NCI-H1105 treated with DMSO at 0.1 percent for 48 hours (cell line): ENCODE measurements around the gene PTTG1IP.

Source experiments
- DNase-seq: peaks from one replicate; lab custom pipeline; 2025; lab: John Stamatoyannopoulos, UW

Gene PTTG1IP

DNA sequence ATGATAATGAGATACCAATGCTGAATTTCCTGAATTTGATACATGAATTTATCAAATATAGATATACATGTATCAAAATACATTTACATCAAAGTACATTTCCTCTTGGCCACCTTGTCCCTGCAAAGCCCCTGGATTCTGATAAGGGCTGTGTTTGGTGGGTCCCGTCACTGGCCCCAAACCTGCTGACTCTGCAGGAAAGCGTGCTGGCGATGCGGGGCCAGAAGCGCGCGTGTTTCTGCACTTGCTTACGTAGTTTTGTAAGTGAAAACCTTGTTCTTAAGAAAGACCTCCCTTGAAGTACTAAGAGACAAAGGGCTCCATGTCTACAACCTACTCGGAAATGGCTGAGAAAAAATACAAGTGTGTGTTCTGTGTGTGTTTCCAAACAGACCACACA is 36.2 kb upstream of the PTTG1IP start:
- DNase-seq = no peak

DNA sequence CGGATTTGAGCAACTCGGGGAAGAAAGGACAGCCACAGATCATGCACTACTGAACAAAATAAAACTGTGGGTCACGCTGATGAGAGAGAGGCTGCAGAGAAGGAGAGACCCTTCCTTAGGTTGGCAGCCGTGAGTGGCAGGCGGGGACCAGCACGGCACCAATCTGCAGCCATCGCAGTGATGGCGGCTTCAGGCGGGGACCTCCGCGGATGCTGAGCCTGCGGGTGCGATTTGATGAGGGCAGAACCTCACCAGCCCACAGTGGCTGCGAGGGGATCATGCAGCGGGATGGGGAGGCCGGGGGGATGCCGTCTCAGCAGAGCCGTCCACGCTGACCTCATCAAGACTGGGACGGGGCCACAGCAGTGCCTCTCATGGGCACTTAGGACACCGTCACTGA is 35.4 kb upstream of the PTTG1IP start:
- DNase-seq = no peak

DNA sequence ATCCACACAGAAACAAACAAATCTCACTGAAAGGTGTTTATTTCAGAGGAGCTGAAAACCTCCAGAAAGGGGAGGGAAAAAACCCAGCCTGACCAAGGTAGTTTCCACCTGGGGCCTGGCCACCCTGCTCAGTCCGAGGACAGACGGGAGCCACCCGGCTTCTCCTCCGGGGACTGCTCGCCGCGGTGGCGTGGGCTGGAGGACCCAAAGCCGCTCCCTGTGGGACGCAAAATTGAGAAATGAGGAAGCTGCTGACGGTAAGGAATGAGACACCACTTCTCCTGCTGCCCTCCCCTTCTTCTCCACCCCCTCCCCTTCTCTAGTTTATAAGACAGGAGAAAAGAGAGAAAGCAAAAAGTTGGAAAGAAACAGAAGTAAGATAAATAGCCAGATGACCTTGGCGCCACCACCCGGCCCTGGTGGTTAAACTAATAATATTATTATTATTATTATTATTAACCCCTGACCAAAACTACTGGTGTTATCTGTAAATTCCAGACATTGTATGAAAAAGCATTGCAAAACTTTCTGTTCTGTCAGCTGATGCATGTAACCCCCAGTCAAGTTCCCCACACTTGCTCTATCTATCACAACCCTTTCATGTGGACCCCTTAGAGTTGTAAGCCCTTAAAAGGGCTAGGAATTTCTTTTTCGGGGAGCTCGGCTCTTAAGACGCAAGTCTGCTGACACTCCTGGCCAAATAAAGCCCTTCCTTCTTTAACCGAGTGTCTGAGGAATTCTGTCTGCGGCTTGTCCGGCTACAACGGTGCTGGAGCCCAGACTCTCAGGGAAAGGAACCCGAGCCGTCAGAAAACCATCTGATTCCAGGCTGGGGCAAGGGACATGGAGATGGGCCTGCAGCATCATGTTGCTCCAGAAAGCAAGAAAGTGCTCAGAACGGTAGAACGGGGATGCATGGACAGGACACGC is 34.7 kb upstream of the PTTG1IP start:
- DNase-seq = no peak

DNA sequence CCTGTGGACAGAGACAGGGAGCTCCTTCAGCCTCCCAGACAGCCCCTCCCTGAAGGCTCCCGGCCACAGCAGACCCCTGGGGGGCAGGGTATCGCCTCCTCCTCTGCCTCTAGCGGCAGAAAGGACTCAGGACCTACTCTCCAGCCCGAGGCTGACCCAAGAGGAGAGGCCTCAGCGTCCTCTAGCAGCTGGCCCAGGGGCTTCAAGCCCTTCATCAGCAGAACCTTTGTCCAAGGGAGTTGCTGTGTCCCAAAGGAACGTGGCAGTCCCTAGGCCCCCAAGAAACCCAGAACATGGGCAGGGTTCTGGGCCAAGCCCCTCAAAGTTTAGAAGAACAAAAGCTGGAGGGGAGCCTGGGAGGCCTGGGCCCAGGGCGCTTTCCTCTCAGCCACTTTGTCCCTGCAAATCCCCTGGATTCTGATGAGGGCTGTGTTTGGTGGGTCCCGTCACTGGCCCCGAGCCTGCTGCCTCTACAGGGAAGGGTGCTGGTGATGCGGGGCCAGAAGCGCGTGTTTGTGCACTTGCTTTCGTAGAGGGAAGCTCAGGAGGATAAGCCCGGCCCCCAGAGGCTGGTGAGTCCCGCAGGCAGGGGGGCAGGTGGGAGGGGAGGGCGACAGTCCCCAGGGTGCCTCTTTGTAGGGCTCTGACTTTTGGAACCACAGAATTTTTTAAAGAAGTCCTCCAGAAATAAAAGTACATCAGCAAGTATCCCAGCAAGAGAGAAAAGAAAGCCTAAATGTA is 33.9 kb upstream of the PTTG1IP start:
- no peak for DNase-seq

DNA sequence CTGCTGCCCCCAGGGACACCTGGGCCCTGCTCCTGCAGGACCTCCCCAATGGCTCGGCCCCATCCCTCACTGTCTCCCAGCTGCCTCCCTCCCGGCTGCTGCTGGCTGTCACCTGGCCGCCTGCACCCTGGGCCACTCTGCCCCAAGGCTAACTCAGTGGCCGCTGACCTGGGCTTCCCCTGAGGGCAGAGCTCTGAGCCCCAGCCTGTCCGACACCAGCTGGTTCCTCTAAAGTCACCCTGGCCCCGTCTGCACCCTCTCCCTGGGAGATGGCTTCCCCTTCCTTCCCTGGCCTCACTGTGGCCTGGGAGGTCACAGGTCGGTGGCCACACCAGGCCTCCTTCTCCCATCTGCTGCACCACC is 32.2 kb upstream of the PTTG1IP start:
- no peak for DNase-seq

DNA sequence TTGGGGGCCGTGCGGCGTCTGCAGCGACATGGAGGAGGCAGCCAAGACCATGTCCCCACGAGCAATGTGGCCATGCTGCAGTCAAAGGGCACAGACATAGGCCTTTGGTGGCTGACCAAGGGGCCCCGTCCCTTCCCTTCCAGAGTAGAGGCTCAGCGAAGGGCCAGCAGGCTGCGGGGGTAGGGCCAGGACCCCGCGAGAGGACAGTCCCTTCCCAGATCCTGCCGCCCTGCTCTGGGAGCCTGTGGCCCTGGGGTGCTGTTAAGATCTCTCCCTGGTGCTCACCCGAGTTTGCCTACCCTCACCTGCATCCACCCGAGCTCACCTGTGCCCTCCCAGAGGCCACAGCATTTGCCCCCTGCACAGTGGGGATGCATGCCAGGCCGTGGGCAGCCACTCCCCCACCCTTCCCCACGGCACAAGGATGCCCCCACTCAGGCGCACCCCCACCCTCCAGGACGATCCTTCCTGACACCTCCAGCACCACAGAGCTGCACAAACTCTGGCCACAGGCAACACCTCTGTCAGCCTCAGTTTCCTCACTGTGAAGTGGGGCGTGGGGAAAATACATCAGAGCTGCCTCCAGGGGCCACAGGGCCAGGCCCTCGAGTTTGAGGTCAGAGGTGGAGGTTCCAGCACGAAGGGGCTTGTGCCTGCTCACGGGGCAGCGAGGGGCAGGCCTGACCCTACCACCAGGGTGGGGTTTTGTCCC is 31.7 kb upstream of the PTTG1IP start:
- DNase-seq = no peak

DNA sequence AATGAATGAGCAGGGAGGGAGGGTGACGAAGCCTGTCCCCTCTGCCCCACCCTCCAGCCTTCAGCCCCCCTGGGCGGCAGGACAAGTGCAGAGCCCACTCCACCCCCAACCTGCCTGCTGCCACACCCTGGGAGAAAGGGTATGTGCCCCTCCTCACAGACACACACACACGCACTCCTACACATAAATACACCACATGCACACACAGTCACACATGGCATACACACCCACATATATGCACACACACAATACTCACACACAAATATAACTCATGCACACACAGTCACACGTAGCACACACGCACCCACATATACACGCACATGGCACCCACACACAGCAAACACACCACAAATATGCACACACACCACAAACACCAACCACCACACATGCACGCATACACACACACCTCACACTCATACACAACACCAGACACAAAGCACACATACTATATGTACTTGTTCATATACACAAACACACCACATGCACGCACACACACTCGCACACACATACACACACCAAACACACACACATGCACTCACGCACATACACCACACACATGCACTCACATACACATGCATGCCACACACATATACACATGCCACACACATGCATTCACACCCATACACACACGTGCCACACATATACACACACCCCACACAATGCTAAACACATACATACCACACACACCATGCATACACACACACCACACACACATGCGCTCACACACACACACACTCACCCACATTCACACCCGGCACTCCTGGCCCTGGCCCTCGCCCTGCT is 30.8 kb upstream of the PTTG1IP start:
- no peak for DNase-seq

DNA sequence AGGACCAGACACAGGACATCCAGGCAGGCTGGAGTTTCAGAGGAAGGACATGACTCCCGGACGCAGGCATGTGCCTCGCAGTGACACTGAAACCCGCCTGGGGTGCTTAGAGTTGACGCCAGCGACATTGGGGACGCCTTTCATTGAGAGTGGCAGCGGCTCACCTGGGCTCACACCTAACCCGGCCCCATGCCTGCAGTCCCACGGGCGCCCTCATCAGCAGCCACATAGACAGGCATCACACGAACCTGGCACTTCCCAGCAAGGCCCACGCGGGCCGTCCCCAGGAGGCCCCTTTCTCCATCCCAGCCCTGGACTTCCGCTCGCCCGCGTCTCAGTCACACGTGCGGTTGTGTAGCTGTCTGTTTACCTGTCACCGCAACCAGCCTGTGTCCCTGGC is 30.2 kb upstream of the PTTG1IP start:
- DNase-seq = no peak

DNA sequence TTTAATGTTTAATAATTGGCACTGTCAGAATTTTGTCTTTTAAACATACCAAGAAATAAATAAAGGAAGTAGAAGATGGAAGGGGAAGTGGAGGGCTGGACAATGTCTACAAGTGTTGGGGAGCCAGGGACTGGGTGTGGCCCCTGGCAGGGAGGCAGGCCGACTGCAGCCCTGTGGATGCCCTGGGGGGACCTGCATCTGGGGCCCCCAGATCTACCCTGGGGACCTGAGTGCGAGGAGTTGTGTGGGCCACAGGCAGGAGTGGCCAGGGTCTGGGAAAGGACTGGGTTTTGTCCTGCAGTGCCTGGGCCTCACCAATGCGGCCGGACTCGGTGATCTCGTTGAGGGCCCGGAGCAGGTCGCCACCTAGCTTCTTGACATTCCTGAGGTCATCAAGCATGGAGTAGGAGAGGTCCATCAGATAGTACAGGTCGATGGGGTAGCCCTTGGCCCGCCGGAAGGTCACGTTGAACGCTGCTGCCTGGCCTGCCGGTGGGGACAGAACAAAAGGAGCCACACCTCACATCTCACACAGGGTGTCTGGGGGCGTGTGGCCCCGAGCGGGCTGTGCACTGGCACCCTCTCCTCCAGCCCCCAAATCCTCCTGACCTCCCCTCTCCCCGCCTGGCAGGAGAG is 29.7 kb upstream of the PTTG1IP start:
- no peak for DNase-seq

DNA sequence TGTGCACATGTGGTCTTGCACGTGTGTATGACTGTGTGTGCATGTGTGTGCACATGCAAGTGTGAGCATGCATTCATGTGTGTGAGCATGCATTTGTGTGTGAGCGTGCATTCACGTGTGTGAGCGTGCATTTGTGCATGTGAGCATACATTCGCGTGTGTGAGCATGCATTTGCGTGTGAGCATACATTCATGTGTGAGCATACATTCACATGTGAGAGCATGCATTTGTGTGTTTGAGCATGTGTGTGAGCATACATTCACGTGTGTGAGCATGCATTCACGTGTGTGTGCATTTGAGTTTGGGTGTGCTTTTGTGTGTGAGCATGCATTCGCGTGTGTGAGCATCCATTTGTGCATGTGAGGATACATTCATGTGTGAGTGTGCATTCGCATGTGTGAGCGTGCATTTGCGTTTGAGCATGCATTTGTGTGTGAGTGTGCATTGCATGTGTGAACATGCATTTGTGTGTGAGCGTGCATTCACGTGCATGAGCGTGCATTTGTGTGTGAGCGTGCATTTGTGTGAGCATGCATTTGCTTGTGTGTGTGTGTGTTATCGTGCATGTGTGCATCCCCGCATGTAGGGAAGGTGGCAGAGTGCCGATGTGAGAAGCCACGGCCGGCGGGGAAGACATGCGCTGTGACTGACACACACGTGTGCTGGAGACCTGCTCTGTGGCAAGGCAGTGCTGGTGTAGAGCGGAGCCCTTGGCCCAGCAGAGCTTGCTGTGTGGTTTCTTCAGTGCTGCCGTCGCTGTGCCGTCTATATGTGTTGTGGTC is 29.0 kb upstream of the PTTG1IP start:
- no peak for DNase-seq

DNA sequence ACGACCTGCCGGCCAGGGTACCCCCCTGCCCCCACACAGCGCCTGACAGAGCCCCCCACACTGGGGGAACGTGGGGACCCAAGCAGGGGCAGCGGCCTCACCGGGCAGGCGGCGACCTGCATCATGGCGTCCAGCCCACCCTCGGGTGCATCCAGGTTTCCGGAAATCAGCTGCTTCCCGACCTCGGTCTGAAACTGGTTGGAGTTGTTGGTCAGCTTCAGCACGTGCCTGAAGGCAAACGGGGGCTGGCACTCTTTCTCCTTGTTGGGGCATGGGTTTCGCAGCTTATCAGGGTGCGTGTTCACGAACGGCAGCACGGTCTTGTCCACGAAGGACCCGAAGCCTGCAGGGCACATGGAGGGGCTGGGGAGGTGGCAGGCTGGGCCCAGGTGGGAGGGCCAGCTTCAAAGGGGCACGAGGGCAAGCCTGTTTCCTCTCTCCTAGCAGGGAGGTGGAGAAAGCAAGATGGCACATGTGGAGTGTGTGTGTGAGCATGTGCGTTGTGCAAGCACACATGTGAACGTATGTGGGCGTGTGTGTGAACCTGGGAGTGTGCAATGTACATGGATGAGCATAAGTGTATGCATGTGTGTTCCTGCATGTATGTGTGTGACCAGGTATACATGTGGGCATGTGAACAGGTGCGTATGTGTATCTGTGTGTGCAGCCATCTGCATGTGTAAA is 28.0 kb upstream of the PTTG1IP start:
- no peak for DNase-seq

DNA sequence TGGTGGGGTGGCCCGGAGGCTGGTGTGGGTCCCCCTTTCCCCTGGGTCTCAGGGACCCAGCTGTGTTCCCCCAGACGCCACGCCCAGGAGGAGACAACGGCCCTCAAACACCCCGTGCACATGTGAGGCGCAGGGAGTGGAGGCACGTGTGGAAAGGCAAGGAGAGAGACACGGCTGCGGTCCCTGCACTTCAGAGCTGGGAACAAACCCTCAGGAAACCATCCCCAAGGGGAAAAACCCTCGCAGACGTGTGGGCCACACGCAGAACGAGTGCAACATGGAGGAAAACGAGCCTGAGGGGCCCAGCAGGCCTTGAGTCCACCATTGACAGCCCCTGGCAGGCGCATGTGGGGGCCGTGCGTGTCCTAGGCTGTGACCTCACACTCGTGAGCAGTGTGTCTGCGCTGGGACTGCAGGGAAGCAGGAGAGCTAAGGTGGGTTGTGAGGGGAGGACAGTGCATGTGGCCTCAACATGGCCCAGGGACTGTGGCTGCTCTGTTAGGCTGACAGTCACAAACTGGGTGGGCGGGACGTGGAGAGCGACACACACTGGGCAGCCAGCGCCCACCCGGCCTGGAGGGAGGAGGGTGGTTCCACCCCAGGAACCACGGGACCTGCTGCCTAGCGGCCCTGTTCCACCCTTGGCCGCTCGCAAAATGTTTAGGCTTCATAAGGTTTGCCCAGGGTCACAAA is 27.2 kb upstream of the PTTG1IP start:
- no peak for DNase-seq

DNA sequence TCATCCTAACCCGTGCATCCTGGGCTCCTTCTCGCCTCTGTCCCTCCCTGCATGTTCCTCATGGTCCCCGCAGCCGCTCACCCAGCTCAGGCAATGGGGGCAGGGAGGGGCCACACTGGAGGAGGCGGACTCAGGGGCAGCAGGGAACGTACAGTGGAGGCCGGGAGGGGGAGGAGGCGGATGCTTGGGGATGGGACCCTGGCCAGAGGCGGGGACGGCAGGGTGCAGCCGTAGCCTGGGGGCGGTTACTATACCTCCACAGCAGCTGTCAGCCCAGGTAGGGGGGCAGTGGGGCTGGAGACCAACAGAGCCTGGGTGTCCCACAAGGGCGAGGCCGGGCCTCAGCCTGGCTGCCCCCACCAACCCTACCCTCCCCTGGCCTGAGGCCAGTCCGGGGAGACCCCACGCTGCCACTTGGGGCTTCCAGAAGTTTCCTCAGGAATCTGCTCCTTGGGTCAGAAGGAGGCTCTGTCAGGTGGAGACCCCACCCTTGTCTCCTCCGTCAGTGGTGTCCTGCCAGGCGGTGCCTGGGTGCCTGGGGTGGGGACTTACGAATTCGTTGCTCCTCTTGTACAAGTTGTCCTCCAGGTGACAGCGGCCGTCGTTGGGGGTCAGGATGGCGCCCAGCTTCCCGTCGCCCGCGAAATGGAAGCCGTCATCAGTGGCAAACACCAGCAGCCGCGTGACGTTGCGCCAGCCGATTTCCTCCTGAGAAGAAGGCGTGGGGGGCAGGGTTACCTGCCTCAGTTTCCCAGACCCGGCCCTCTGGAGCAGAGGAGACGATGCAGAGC is 26.5 kb upstream of the PTTG1IP start:
- DNase-seq = no peak

DNA sequence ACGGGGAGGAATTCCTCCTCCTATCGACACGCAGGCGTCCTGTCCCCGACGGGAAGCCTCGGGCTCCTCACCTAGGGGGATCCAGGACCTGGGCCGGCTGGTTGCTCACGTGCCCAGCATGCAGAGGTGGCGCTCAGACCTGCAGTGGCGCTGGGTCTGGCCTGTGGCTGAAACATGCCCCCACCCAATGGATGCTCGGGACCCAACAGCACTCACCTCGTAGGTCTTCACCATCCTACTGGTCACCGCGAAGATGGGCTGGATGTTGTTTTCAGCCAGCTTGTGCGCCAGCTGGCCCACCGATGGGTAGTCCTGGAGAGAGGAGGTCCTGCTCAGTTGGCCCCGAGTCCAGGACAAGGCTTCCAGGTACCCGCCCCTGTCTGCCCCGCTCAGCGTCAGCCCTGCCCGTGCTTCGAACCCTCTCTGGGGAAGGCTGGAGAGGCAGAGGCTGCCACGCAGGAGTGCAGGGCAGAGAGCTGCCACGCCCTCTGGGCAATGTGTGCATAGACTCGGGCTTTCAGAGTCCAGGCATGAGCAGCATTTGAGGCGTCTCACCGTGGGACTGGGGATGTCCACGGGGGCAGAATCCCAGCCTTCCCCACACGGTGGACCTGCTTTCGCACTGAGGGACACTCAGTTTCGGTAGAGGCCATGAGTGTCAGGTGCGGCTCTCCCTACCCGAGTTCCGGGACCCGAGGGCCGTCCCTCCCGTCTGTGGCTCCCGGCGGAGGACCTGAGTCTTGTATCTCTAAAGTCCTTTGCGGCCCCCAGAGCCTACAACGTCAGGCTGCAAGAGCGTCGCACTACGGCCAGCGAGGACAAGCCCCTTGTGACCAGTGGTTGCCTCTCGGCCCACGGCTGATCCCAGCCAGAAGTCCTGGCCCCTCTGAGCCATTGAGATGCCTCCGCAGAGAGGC is 25.6 kb upstream of the PTTG1IP start:
- no peak for DNase-seq

DNA sequence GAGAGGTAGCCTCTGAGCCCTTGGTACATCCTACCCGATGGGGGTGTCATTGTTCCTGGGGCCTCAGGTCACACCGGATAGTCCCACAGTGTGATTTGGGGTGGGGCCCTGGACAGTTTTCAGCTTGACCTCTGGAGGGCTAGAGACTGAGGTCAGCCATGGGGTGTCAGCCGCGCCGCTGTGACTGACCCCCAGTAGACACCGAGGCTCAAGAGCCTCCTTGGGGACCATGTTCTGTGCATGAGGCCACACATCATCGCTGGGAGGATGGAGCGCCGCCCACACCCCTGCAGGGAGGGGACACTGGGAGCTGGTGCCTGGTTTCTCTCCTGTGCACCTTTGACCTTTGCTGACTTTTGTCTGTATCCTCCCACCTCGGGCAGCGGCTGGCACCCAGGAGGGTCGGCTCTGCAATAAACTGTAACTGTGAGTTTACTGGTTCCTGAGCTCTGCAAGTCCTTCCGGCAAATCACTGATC is 24.6 kb upstream of the PTTG1IP start:
- DNase-seq = no peak

DNA sequence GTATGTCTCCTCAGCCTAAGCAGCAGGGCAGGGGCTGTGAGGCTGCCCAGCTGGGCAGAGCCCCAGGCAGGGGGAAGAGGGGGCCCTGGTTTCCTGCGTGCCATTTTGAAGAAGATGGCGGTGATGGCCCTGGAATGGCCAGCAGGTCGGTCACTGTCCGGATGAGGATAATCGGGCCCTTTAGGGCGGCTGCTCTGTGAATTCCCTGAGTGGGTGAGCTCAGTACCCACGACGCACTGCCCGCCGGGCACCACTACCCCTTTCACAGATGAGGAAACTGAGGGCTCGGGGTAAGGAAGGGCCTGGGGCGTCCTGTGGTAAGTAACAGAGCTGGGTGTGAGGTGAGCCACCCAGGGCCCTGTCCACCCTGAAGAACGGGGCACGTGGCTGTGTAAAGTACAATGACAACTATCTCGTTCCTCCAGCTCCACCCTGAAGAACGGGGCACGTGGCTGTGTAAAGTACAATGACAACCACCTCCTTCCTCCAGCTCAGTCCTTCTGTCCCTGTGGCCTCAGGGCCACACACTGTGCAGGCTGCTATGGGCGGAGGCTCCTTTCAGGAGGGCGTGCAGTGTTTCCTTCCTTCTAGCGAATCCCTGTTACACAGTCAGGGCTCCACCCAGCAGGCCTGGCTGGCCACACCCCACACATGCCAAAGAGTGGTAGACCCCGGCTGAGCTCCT is 24.0 kb upstream of the PTTG1IP start:
- no peak for DNase-seq
